ENCODE measurements around the gene FZD7. TPM values are rescaled to one million over a fixed set of nuclear protein-coding genes. Genes with fewer than 3 reads are reported as not detected.

Gene FZD7
- total and polyA plus RNA-seq, 9 of the 15 experiments (the other 6 are each of a cell fraction or from before 2014, with no cell fraction given), result 0.11 to 2.4 (median 0.69) TPM

DNA sequence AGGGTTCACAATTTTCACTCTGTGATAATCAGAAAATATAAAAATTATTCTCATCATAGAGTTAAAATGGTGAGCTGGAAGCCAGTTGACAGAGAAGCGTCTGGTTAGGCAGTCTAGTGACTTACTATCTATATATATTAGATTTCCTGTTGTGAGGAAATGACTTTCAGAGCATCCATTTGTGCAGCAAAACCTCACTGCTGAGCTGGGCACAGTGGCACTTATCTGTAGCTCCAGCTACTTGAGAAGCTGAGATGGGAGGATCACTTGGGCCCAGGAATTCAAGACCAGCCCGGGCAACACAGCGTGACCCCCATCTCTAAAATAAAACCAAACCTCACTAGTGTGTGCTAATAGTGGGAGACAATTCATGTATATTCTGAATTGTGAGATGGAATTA, 32.2 kb downstream of the FZD7 start (continued):
- TF ChIP-seq, protein P1, sequence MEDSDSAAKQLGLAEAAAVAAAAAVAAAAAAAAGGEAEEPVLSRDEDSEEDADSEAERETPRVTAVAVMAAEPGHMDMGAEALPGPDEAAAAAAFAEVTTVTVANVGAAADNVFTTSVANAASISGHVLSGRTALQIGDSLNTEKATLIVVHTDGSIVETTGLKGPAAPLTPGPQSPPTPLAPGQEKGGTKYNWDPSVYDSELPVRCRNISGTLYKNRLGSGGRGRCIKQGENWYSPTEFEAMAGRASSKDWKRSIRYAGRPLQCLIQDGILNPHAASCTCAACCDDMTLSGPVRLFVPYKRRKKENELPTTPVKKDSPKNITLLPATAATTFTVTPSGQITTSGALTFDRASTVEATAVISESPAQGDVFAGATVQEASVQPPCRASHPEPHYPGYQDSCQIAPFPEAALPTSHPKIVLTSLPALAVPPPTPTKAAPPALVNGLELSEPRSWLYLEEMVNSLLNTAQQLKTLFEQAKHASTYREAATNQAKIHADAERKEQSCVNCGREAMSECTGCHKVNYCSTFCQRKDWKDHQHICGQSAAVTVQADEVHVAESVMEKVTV (CRISPR knock-in tag; IDR thresholded peaks at IDR 0.05), result no peak
- TF ChIP-seq EWSR1 (IDR thresholded peaks at IDR 0.05; ENCODE audit: borderline replicate concordance, low read depth, partially characterized antibody) (no peak), ZNF79 (CRISPR knock-in tag; IDR thresholded peaks at IDR 0.05; ENCODE audit: low read depth) (no peak), ZNF232 (CRISPR knock-in tag; IDR thresholded peaks at IDR 0.05) (no peak), ZNF583 (CRISPR knock-in tag; IDR thresholded peaks at IDR 0.05) (no peak)
- TF ChIP-seq, protein P2, sequence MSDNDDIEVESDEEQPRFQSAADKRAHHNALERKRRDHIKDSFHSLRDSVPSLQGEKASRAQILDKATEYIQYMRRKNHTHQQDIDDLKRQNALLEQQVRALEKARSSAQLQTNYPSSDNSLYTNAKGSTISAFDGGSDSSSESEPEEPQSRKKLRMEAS (CRISPR knock-in tag; IDR thresholded peaks at IDR 0.05), result no peak

DNA sequence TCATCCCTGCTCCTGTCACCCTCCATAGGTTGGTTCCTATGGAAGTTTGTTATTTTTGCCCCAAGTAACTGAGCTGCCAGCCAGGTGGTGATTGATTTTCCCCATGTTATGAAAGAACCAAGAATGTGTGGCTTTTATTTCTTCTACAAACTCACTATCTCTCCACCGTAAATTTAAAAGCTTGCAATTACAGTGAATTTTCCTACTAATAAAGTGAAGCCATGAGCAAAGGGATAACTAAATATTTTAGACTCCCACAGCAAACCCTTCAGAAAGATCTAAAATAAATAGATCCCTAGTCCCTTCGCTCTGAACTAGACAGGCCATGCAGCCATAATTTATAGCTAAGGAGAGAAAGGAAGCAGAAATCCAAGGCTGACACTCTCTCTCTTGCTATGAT, 33.2 kb downstream of the FZD7 start:
- H3K27ac ChIP-seq (ENCODE audit: extremely low read depth, low read depth, low read length), result no peak overlapping the region
- no peak overlapping the region for H3K4me2 ChIP-seq (ENCODE audit: insufficient read depth, low read length)
- ChIA-PET CTCF (ENCODE audit: low intra/inter-chr PET ratio) (no interaction called here), POLR2A (no interaction called here)
- no peaks in the 10 kb centered on the region for H3K79me2 ChIP-seq (ENCODE audit: control insufficient read depth, insufficient read depth, low read length)
- no peaks in the 10 kb centered on the region for H3K9me1 ChIP-seq (ENCODE audit: control insufficient read depth, insufficient read depth, low read length)
- H3K36me3 ChIP-seq (ENCODE audit: control insufficient read depth, insufficient read depth, low read length), result no peaks in the 10 kb centered on the region
- intact Hi-C loops (cut with micrococcal nuclease), result no loop called here
- ATAC-seq (no peak), DNase-seq (ENCODE audit: extremely low read depth in 1 of 4, low spot score in 3 of 4) (no peak), FAIRE-seq (no peak)
- H3K9me3 ChIP-seq (replicated peaks; ENCODE audit: control insufficient read depth, insufficient read depth, low read depth, low read length), result no peaks in the 10 kb centered on the region
- TF ChIP-seq NCOA6 (IDR thresholded peaks at IDR 0.05), result no peak
- no peak for TF ChIP-seq HMG20B (CRISPR knock-in tag; IDR thresholded peaks at IDR 0.05)
- peak; percentile 15 for TF ChIP-seq MEIS2 (IDR thresholded peaks at IDR 0.05; ENCODE audit: partially characterized antibody)
- H2AFZ ChIP-seq (ENCODE audit: low read depth, low read length), result no peak overlapping the region
- in situ Hi-C loops (cut with MboI), result no loop called here
- no peak overlapping the region for H3K4me3 ChIP-seq
- H4K20me1 ChIP-seq (replicated peaks; ENCODE audit: control insufficient read depth, insufficient read depth, low read length), result no peaks in the 10 kb centered on the region
- no peak overlapping the region for H3K9ac ChIP-seq (ENCODE audit: insufficient read depth in 1 of 2, low read depth in 2 of 2, low read length in 2 of 2)
- H3K27me3 ChIP-seq (ENCODE audit: control insufficient read depth in 2 of 2, insufficient read depth in 2 of 2, low read length in 2 of 2), result no peaks in the 10 kb centered on the region
- WGBS (ENCODE audit: insufficient coverage, low coverage, missing lambda C conversion rate), result 33% methylated on average over 2 of the region's 2 CpGs
- peaks cover 0 to 19% of the 10 kb centered on the region in 2 experiments; a peak in 3 of 5 replicates for H3K4me1 ChIP-seq (replicated peaks in 1 of 2; ENCODE audit: control insufficient read depth in 2 of 2, insufficient read depth in 2 of 2, low read length in 2 of 2)
- BruUV-seq (replicated peaks), result no TSS peak

Measured in K562 (cell line).